ENCODE results near the gene EYA3.

DNA sequence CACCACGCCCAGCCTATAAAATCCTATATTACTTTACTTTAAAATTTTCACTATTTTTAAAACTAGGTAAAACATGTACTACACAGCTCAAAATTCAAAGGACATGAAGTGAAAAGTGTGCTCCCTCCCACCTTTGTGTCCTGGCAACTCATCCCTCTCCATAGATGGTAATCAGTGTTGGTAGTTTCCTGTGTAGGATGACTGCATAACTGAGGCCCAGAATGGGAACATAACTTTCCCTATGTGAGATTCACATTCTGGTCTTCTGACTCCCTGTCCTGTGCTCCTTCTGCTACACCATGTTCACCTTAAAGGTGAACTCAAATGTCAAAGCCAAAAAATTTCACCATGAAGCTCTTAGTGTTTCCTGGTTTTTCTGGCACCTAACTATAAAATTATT, 89.4 kb downstream of the EYA3 start:
- TF ChIP-seq POLR2AphosphoS5 (IDR thresholded peaks at IDR 0.05) (no peak), POLR2A (IDR thresholded peaks at IDR 0.05) (no peak)
- TF ChIP-seq, protein P1, sequence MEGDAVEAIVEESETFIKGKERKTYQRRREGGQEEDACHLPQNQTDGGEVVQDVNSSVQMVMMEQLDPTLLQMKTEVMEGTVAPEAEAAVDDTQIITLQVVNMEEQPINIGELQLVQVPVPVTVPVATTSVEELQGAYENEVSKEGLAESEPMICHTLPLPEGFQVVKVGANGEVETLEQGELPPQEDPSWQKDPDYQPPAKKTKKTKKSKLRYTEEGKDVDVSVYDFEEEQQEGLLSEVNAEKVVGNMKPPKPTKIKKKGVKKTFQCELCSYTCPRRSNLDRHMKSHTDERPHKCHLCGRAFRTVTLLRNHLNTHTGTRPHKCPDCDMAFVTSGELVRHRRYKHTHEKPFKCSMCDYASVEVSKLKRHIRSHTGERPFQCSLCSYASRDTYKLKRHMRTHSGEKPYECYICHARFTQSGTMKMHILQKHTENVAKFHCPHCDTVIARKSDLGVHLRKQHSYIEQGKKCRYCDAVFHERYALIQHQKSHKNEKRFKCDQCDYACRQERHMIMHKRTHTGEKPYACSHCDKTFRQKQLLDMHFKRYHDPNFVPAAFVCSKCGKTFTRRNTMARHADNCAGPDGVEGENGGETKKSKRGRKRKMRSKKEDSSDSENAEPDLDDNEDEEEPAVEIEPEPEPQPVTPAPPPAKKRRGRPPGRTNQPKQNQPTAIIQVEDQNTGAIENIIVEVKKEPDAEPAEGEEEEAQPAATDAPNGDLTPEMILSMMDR (IDR thresholded peaks at IDR 0.05), result no peak
